Effector memory CD4-positive, alpha-beta T cell (primary cell): ENCODE data around the gene EVPL.

ENCODE experiments used
- DNase-seq, 3 donors: peaks; one replicate each; pipeline ENCODE4 v3.0.0-alpha.2; 2020
- H3K27ac ChIP-seq: 2 replicates; pipeline ENCODE4 v1.7.0; 2013; ENCODE audit warnings: mild to moderate bottlenecking, low read length, moderate library complexity; ENCODE audit not compliant: insufficient read depth, poor library complexity, severe bottlenecking
- H3K27me3 ChIP-seq: replicated peaks from 2 replicates; pipeline ENCODE4 v1.7.0; 2013; ENCODE audit warnings: mild to moderate bottlenecking, low read length; ENCODE audit not compliant: insufficient read depth, control insufficient read depth, poor library complexity, severe bottlenecking
- H3K36me3 ChIP-seq: 2 replicates; pipeline ENCODE4 v1.7.0; 2013; ENCODE audit warnings: mild to moderate bottlenecking, low read length, moderate library complexity; ENCODE audit not compliant: control insufficient read depth, insufficient read depth
- H3K4me1 ChIP-seq: 2 replicates; pipeline ENCODE4 v1.7.0; 2013; ENCODE audit warnings: low read length, mild to moderate bottlenecking; ENCODE audit not compliant: control insufficient read depth, insufficient read depth, poor library complexity, severe bottlenecking
- H3K4me3 ChIP-seq: 2 replicates; pipeline ENCODE4 v1.7.0; 2013; ENCODE audit warnings: low read length, low read depth, mild to moderate bottlenecking; ENCODE audit not compliant: insufficient read depth, poor library complexity, severe bottlenecking
- H3K9me3 ChIP-seq: 2 replicates; pipeline ENCODE4 v1.7.0; 2013; ENCODE audit warnings: mild to moderate bottlenecking, low read length, moderate library complexity; ENCODE audit not compliant: control insufficient read depth

The EVPL gene

DNA sequence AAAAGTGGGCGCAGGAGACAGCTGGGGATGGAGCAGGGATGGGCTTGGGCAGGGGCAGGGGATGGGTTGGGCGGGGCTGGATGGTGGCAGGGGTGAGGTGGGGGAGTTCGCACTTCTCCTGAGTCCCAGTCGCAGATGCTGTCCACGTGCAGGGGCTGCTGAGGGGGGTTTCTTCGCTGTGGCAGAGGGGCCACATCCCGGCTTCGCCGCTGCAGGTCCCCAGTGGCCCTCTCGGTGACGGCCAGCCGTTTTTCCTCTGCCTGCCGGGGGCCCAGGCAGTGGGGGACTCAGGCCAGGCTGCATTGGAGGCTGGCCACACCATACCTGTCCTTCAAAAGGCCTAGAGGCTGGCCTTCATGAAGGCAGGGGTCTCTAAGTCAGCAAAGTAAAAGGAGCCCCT lies 8.3 kb downstream of the EVPL start:
- DNase-seq = no peak
- H3K36me3 ChIP-seq = no peaks in the 10 kb centered on the region
- no peaks in the 10 kb centered on the region for H3K27me3 ChIP-seq

DNA sequence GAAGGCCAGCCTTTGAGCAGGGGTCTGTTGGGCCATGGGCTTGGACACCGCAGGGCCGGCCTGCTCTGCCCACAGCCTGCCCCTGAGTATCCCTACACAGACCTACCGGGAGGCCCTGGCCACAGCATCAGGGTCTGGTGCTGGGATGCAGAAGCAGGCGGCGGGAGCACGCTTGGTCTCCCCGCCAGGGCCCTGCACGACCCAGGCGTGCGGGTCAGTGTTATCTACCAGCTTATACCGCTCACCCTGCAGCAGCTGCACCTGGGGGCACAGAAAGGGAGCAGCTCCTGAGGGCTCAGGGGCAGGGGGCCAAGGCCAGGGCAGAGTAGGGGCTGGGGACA lies 8.8 kb downstream of the EVPL start:
- Histone ChIP-seq H3K4me3 (no peak overlapping the region), H3K9me3 (no peaks in the 10 kb centered on the region), H3K27me3 (no peaks in the 10 kb centered on the region), H3K36me3 (no peaks in the 10 kb centered on the region), H3K27ac (no peak overlapping the region), H3K4me1 (no peaks in the 10 kb centered on the region)
- DNase-seq = no peak

More for the DNA sequence above, 8.3 kb downstream of the EVPL start:
- no peaks in the 10 kb centered on the region for H3K4me1 ChIP-seq
- H3K4me3 ChIP-seq = no peak overlapping the region
- no peak overlapping the region for H3K27ac ChIP-seq
- no peaks in the 10 kb centered on the region for H3K9me3 ChIP-seq

DNA sequence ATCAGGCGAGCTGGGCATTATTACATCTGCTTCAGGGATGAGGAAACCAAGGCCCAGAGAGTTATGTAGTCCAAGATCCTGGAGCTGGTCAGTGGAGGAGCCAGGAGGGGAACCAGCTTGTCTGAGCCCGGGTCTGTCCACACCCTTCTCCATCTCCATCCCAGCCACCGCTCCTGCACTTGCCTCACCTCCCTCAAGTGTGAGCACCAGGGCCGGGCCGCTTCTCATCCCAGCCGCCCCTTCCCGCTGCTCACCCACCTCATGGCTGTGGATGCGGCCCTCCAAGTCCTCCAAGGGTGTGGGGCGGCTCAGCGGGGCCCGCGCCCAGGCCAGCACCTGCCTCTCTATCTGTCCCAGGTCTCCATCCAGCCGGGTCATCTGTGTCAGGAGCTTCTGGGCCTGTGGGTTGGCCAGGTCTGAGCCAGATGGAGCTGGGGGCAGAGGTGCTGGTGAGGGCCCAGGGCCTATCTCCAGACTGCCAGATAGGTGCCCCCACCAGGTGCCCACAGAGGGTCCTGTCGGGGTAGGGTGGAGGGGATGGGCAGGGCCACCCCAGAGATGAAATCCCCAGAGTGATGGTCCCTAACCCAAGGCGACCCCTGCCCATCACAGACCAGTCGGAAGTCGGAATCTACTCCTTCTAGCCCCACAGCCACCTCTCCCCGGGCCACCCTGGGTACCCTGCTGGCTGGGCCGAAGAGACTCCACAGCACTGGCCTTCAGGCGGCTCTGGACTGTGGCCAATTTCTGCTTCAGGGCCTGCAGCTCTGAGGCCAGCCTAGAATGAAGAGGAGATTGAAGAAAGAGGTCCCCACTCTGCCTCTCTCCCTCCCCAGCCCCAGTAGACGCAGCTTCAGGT lies 9.4 kb downstream of the EVPL start:
- no peak overlapping the region for H3K4me3 ChIP-seq
- no peaks in the 10 kb centered on the region for H3K9me3 ChIP-seq
- no peak overlapping the region for H3K27ac ChIP-seq
- no peak for DNase-seq
- no peaks in the 10 kb centered on the region for H3K4me1 ChIP-seq
- no peaks in the 10 kb centered on the region for H3K27me3 ChIP-seq
- no peaks in the 10 kb centered on the region for H3K36me3 ChIP-seq

DNA sequence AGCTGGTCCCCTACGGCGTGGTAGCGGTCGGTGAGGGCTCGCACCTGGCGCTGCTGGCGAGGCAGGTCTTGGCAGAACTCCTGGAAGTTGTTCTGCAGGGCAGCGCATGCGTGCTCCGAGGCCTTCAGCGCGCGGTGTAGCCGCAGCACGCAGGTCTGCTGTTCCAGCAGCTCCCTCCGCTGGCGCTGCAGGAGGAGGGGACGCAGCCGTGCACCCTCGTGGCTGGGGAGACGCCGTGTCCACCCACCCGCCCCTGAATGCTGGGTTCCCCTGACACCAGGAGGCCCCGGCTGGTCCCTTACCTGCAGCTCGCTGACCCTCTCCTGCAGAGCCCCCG lies 12.2 kb downstream of the EVPL start:
- no peaks in the 10 kb centered on the region for H3K27me3 ChIP-seq

DNA sequence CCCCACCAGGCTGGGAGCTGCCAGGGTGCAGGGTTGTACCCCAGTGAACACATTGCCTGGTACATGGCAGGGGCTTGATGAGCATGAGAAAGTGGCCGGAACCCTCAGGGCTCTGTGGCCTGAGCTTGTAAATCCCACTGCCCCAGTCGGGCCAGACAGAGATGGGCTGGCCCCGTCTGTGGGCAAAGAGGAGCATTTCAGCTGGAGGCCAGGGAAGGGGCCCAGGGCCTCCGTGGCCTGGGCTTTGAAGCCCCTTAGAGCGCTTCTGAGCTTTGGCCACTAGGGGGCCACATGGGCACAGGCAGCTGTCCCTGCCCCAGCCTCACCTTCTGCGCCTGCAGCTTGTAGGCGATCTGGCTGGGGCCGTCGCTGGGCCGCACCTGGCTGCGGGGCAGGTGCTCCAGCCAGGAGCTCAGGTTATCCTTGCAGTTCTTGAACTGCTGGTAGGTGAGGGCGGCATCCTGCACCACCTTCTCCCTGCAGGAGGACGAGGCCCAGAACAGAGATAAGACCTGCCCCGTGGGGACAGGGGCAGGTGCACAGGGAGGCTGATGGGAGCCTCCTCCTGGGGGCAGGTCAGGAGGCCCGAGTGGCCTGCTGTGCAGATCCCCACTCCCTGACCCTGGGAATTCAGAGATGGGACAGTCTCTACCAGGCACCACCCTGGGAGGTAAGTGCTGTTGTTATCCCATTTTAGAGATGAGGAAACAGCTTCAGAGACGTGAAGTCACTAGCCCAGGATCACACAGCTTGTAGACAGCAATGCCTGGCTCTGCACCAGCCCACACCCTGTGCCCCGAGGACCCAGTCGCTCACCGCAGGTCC lies 12.8 kb downstream of the EVPL start:
- Histone ChIP-seq H3K27me3 (no peaks in the 10 kb centered on the region), H3K27ac (no peak overlapping the region), H3K4me1 (no peaks in the 10 kb centered on the region), H3K9me3 (no peaks in the 10 kb centered on the region), H3K4me3 (no peak overlapping the region), H3K36me3 (no peaks in the 10 kb centered on the region)
- DNase-seq = peak; percentile 51 to 64 (median 51)

More for the DNA sequence above, 12.2 kb downstream of the EVPL start:
- Histone ChIP-seq H3K9me3 (no peaks in the 10 kb centered on the region), H3K4me1 (no peaks in the 10 kb centered on the region), H3K4me3 (no peak overlapping the region), H3K36me3 (no peaks in the 10 kb centered on the region), H3K27ac (no peak overlapping the region)
- DNase-seq = no peak

DNA sequence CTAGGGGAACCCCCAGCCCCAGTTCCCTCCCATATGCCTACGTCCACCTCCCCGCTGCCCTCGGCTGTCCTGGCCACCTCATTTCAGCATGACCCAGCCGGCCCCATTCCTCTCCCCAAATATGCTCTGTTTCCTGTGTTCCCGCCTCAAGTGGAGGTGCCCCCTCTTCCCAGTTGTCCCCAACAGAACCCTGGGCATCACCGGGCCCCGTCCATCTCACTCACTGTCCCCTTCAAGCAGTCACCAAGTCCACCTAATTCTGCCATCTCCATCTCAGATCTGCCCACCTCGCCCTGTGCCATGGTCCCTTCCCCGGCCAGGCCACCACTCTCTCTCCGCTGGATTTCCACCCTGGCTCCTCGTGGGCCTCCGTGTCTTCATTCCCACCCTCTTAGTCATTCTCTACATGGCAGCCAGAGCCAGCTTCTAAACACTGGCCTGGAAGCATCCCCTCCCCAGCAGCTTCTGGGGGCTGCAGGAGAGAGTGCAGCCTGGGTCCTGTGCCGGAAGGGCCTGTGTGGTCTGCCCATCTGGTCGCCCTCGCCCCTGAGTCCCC lies 13.7 kb downstream of the EVPL start:
- Histone ChIP-seq H3K4me1 (no peaks in the 10 kb centered on the region), H3K36me3 (no peaks in the 10 kb centered on the region), H3K27me3 (no peaks in the 10 kb centered on the region), H3K9me3 (no peaks in the 10 kb centered on the region), H3K27ac (no peak overlapping the region), H3K4me3 (no peak overlapping the region)
- DNase-seq = no peak

DNA sequence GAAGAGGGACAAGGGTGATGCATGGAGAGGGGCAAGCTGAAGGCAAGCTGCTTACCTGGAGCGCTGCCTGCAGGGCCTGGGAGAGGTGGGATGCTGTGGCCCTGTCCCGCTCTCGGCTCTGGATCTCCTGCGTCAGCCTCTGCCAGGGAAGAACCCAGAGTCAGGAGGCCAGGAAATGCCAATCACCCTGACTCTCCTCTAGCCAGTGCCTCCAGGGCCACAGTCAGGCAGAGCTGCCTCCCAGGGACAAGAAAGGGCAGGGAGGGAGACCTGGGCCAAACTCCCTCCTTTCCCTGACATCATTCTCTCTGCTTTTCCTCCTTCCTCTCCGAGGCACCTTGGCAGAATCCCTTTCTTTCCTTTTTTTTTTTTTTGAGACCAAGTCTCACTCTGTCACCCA lies 15.2 kb downstream of the EVPL start:
- Histone ChIP-seq H3K4me3 (no peak overlapping the region), H3K27ac (no peak overlapping the region), H3K36me3 (no peaks in the 10 kb centered on the region), H3K27me3 (no peaks in the 10 kb centered on the region), H3K9me3 (no peaks in the 10 kb centered on the region), H3K4me1 (no peaks in the 10 kb centered on the region)
- DNase-seq = no peak

DNA sequence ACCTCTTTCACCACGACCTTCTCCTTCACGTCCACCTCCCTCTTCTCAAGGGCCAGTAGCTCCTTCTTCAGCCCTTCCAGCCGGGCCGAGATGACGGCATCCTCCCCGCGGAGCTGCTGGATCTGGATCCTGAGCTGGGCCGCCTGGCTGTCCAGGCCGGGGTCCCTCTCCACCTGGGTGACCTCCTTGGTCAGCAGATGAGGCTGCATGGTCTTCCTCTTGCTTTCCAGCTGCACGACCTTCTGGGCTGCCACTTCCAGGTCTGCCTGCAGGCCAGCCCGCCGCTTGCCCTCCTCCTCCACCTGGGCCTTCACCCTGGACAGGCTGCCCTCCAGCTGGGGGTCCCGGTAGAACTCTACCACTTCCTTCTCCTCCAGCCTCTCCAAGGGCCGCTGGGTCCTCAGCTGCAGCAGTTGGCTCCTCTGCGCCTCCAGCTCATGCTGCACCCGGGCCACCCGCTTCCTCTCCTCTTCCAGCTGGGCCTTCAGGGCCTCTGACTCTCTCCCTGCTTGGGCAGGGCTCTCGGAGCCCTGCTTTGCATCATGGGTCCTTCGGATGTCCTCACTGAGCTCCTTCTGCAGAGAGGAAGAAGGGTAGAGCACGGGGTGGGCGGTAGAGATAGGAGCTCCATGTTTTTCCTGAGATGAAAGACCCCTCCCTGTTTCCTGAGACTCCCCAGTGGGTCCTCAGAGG lies 17.0 kb downstream of the EVPL start:
- H3K4me3 ChIP-seq = no peak overlapping the region
- H3K27ac ChIP-seq = no peak overlapping the region
- H3K4me1 ChIP-seq = no peaks in the 10 kb centered on the region
- no peaks in the 10 kb centered on the region for H3K36me3 ChIP-seq
- H3K27me3 ChIP-seq = no peaks in the 10 kb centered on the region
- no peak for DNase-seq
- H3K9me3 ChIP-seq = no peaks in the 10 kb centered on the region

DNA sequence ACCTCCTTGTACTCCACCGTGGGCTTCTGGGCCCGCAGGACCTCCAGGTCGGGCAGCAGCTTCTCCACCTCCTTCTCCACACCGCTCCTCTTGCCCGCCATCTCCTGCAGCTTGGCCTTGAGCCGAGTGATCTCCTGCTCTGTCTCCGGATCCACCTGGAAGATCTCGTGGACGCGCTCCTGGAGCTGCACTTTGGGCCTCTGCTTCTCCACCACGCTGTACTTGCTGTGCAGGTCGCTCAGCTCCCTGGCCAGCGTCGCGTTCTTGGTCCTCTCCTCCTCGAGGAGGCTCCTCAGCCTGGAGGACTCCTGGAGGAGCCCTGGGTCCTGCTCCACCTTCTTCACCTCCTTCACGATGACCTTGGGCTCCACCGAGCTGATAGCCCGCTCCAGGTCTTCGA lies 17.7 kb downstream of the EVPL start:
- H3K4me1 ChIP-seq = no peaks in the 10 kb centered on the region
- H3K4me3 ChIP-seq = no peak overlapping the region
- no peaks in the 10 kb centered on the region for H3K36me3 ChIP-seq
- DNase-seq = no peak
- no peaks in the 10 kb centered on the region for H3K9me3 ChIP-seq
- no peak overlapping the region for H3K27ac ChIP-seq
- no peaks in the 10 kb centered on the region for H3K27me3 ChIP-seq
